HCT116 (cell line): ENCODE measurements around the gene GLTP. TPM values are rescaled to one million over a fixed set of nuclear protein-coding genes. Genes with fewer than 3 reads are reported as not detected.

Source experiments
- ATAC-seq: fragments of 200-7000 bp; cut with Tn5 transposase; 2 replicates; pipeline ENCODE4 v1.9.1; 2020; ENCODE audit warnings: mild to moderate bottlenecking, moderate library complexity
- Bru-seq: library from RNA; stranded (reverse); fragments of 400-500 nt; gene quantifications from one replicate; lab custom pipeline; 2021; lab: Mats Ljungman, UMichigan
- BruChase-seq, 2 experiments: library from RNA; stranded (reverse); fragments of 400-500 nt; gene quantifications; one replicate each; lab custom pipeline; 2021; lab: Mats Ljungman, UMichigan
- BruUV-seq: library from RNA; stranded (reverse); fragments of 400-500 nt; replicated peaks from 2 replicates; lab custom pipeline; 2021; lab: Mats Ljungman, UMichigan
- CTCF ChIA-PET: fragments of 300-600 bp; sonication (Branson Sonifier 250); formaldehyde crosslinking; loops from one replicate; lab custom pipeline; 2021; ENCODE audit warnings: antibody characterized with exemption; lab: Charles Lee
- POLR2A ChIA-PET: fragments of 300-600, 350-600 bp; sonication (Branson Sonifier 250); formaldehyde crosslinking; loops from one replicate; lab custom pipeline; 2021; ENCODE audit warnings: antibody characterized with exemption; lab: Charles Lee
- RAD21 ChIA-PET, 2 experiments: fragments of 300-600 bp; sonication (Branson Sonifier 250); formaldehyde crosslinking; loops; one replicate each; lab custom pipeline; 2023; ENCODE audit warnings: low total read pairs in 2 of 2; ENCODE audit not compliant: uncharacterized antibody in 2 of 2, unreplicated experiment in 2 of 2, low non-redundant PET in 1 of 2; lab: Charles Lee
- DNase-seq: peaks from one replicate; pipeline ENCODE4 v3.0.0-alpha.2; 2010; ENCODE audit warnings: low read depth, low spot score
- H2AFZ ChIP-seq: fragments of 200-600 bp; shearing (Covaris generic), sonication (generic); 2 replicates; pipeline ENCODE4 v1.6.1; 2017; ENCODE audit warnings: low read depth, mixed run types, mixed read lengths, antibody characterized with exemption, low read length; ENCODE audit not compliant: poor library complexity, severe bottlenecking
- H3K27ac ChIP-seq: 2 replicates; pipeline ENCODE4 v1.5.1; 2012; ENCODE audit warnings: low read depth, low read length
- H3K27me3 ChIP-seq: fragments of 200-600 bp; sonication (generic); 2 replicates; pipeline ENCODE4 v1.6.1; 2016; ENCODE audit warnings: mixed run types, low read length, mixed read lengths; ENCODE audit not compliant: insufficient read depth
- H3K36me3 ChIP-seq, 2 experiments: fragments of 200-500 bp in 1 of 2; fragments of 200-600 bp in 1 of 2; sonication (Bioruptor generic) in 1 of 2; sonication (generic) in 1 of 2; 2 replicates each; pipeline versions ENCODE4 v1.5.1 to v1.6.1; 2014 to 2016; ENCODE audit warnings: low read length in 2 of 2, inconsistent platforms in 1 of 2, mixed read lengths in 1 of 2, mixed run types in 1 of 2; ENCODE audit not compliant: insufficient read depth in 2 of 2, control insufficient read depth in 1 of 2
- H3K4me1 ChIP-seq, 2 experiments: fragments of 200-600 bp in 1 of 2; sonication (generic) in 1 of 2; 2 replicates each; pipeline versions ENCODE4 v1.5.1 to v1.6.1; 2012 to 2017; ENCODE audit warnings: low read length in 2 of 2, inconsistent platforms in 1 of 2, mild to moderate bottlenecking in 1 of 2, mixed read lengths in 1 of 2, mixed run types in 1 of 2, moderate library complexity in 1 of 2; ENCODE audit not compliant: insufficient read depth in 2 of 2, control insufficient read depth in 1 of 2
- H3K4me2 ChIP-seq: fragments of 200-600 bp; sonication (generic); 2 replicates; pipeline ENCODE4 v1.6.1; 2017; ENCODE audit warnings: mixed run types, low read length, mixed read lengths
- H3K4me3 ChIP-seq, 2 experiments: fragments of 200-600 bp in 1 of 2; sonication (generic) in 1 of 2; replicated peaks in 1 of 2; 2 replicates each; pipeline ENCODE4 v1.5.1; 2011 to 2016; ENCODE audit warnings: low read length in 2 of 2, control low read depth in 1 of 2, low read depth in 1 of 2, mild to moderate bottlenecking in 1 of 2, mixed read lengths in 1 of 2, mixed run types in 1 of 2
- H3K79me2 ChIP-seq: fragments of 200-600 bp; sonication (generic); 2 replicates; pipeline ENCODE4 v1.6.1; 2017; ENCODE audit warnings: mild to moderate bottlenecking, mixed run types, low read length, moderate library complexity, mixed read lengths; ENCODE audit not compliant: insufficient read depth
- H3K9ac ChIP-seq: fragments of 200-600 bp; sonication (generic); 2 replicates; pipeline ENCODE4 v1.6.1; 2016; ENCODE audit warnings: low read length, mixed read lengths
- H3K9me2 ChIP-seq: fragments of 200-600 bp; sonication (generic), shearing (Covaris generic); 2 replicates; pipeline ENCODE4 v1.6.1; 2017; ENCODE audit warnings: mixed run types, mild to moderate bottlenecking, moderate library complexity; ENCODE audit not compliant: insufficient read depth
- H3K9me3 ChIP-seq, 2 experiments: fragments of 200-500 bp in 1 of 2; fragments of 200-600 bp in 1 of 2; sonication (Bioruptor generic) in 1 of 2; sonication (generic) in 1 of 2; 2 replicates each; pipeline ENCODE4 v1.6.1; 2014 to 2017; ENCODE audit warnings: low read length in 2 of 2, mixed read lengths in 2 of 2, inconsistent platforms in 1 of 2, low read depth in 1 of 2, mild to moderate bottlenecking in 1 of 2, mixed run types in 1 of 2, moderate library complexity in 1 of 2; ENCODE audit not compliant: control insufficient read depth in 1 of 2, insufficient read depth in 1 of 2
- H4K20me1 ChIP-seq: fragments of 200-600 bp; sonication (generic), shearing (Covaris generic); 2 replicates; pipeline ENCODE4 v1.6.1; 2017; ENCODE audit warnings: mixed run types, mild to moderate bottlenecking, moderate library complexity; ENCODE audit not compliant: insufficient read depth
- CEBPB ChIP-seq: IDR thresholded peaks from 2 replicates; pipeline ENCODE4 v1.6.1; 2012; ENCODE audit warnings: low read depth
- EZH2 ChIP-seq: fragments of 200-600 bp; sonication (generic); IDR thresholded peaks from 2 replicates; pipeline ENCODE4 v1.6.1; 2017; ENCODE audit warnings: antibody characterized with exemption, mixed run types
- JUND ChIP-seq: IDR thresholded peaks from 2 replicates; pipeline ENCODE4 v1.6.1; 2012
- POLR2AphosphoS5 ChIP-seq: IDR thresholded peaks from 2 replicates; pipeline ENCODE4 v1.6.1; 2011; ENCODE audit warnings: mild to moderate bottlenecking, low read depth, low read length, moderate library complexity
- TCF7L2 ChIP-seq: IDR thresholded peaks from 2 replicates; pipeline ENCODE4 v1.7.0; 2011; ENCODE audit warnings: borderline replicate concordance, inconsistent platforms; ENCODE audit not compliant: insufficient read depth, insufficient read length; ENCODE audit errors: extremely low read depth
- YY1 ChIP-seq: IDR thresholded peaks from 2 replicates; pipeline ENCODE4 v1.6.1; 2011; ENCODE audit warnings: low read length, low read depth, moderate library complexity, mild to moderate bottlenecking; ENCODE audit not compliant: insufficient replicate concordance; ENCODE audit errors: extremely low read depth
- ZFX ChIP-seq: fragments of 450-650 bp; IDR thresholded peaks from 2 replicates; pipeline ENCODE4 v1.6.1; 2017
- ZNF274 ChIP-seq: fragments of 200-500 bp; sonication (Bioruptor generic); IDR thresholded peaks from 2 replicates; pipeline ENCODE4 v1.6.1; 2014; ENCODE audit warnings: mild to moderate bottlenecking, low read depth, low read length, inconsistent platforms
- intact Hi-C: fragments of 100-400 bp; cut with micrococcal nuclease; formaldehyde crosslinking; loops from 2 replicates; pipeline ENCODE4 v1.10.0; 2022
- long read RNA-seq: library from polyadenylated mRNA; unstranded; transcript quantifications from one replicate; pipeline ENCODE4 v2.0.0, GENCODE V29; 2021; ENCODE audit not compliant: unreplicated experiment
- polyA plus RNA-seq: library from polyadenylated mRNA; unstranded; fragments of >200 nt; gene quantifications from 2 replicates; pipeline ENCODE4 v1.2.1, GENCODE V29; 2012; ENCODE audit warnings: missing spikeins
- total RNA-seq: library from RNA; stranded (reverse); gene quantifications from one replicate; pipeline ENCODE4 v1.2.1, GENCODE V29; 2021; ENCODE audit not compliant: unreplicated experiment
- TF ChIP-seq, protein P1 (sequence below): IDR thresholded peaks from 2 replicates; pipeline ENCODE4 v1.6.1; 2011; ENCODE audit warnings: mild to moderate bottlenecking, low read length, moderate library complexity; ENCODE audit not compliant: insufficient replicate concordance; ENCODE audit errors: extremely low read depth
- TF ChIP-seq, protein P2 (sequence below): IDR thresholded peaks from 2 replicates; pipeline ENCODE4 v1.6.1; 2012; ENCODE audit warnings: low read depth
- TF ChIP-seq, protein P3 (sequence below), 3 experiments: fragments of 200-600 bp in 1 of 3; sonication (generic) in 1 of 3; IDR thresholded peaks in 2 of 3; conservative IDR thresholded peaks in 1 of 3; 2 replicates each; pipeline ENCODE4 v1.5.1; 2012 to 2017; ENCODE audit warnings: low read depth in 2 of 3, low read length in 2 of 3, antibody characterized with exemption in 1 of 3, borderline replicate concordance in 1 of 3, control low read depth in 1 of 3, mild to moderate bottlenecking in 1 of 3, mixed read lengths in 1 of 3, mixed run types in 1 of 3, moderate library complexity in 1 of 3; ENCODE audit not compliant: insufficient read depth in 1 of 3
- TF ChIP-seq, protein P4 (sequence below): IDR thresholded peaks from 2 replicates; pipeline ENCODE4 v1.6.1; 2012
- TF ChIP-seq, protein P5 (sequence below): IDR thresholded peaks from 2 replicates; pipeline ENCODE4 v1.6.1; 2012

The GLTP gene, protein sequence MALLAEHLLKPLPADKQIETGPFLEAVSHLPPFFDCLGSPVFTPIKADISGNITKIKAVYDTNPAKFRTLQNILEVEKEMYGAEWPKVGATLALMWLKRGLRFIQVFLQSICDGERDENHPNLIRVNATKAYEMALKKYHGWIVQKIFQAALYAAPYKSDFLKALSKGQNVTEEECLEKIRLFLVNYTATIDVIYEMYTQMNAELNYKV
- total RNA-seq (26.6 TPM), Bru-seq, nascent RNA (percentile 62 among the genes with signal in this experiment), BruChase-seq, experiment 1, labeled RNA remaining after a 6-hour chase (percentile 84 among the genes with signal in this experiment), BruChase-seq, experiment 2, labeled RNA remaining after a 2-hour chase (percentile 67 among the genes with signal in this experiment)
- 32.5 and 54.4 TPM in 2 replicates for polyA plus RNA-seq
- long read RNA-seq, transcript GLTP-201 (5 exons, 2,356 nt) = major isoform, 72 of 90 reads
- long read RNA-seq, partial matches to known transcripts = 2 of 90 reads
- long read RNA-seq, other reads (novel, unspliced or antisense) = 16 of 90 reads

DNA sequence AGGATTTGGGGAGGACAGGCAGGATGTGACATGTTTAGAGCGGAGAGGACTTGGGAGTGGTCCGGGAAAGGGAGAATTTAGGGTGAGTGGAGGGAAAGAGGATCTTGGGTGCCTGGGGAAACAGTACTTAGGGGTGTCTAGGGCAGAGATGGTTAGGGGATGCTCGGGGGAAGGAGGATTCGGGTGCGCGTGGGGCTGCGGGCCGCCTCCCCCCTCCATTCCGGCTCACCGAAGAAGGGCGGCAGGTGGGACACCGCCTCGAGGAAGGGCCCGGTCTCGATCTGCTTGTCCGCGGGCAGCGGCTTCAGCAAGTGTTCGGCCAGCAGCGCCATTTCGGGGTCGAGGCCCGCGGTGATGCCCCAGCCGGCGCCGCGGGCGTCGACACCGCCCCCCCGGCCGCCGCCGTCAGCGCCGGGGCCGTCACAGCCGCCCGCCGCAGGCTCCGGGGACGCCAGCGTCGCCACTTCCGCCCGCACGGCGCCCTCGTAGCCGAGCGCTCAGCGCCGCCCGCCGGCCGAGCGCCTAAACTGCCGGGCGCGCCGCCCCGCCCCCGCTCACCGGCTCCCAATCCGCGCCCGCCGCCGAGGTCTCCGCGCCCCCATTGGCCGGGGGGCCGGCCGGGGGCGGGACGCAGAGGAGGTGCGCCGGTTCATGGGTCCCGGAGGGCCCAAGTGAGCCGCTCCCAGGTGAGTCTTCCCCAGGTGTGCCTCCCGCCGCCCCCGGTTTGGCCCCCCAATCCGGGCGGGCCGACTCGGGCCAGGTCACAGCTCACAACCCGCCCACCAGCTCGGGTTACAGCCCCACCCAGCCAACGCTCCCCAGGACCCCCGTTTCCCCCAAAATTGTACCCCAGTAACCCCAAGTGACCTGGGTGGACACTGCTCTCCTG lies at the start of gene GLTP:
GLTP (minus strand) TSS at position 499 of the 889 bp plus-strand sequence; CDS start at position 332, 167 bp downstream.
- Histone ChIP-seq H3K4me3 (peak within 1 kb of the TSS; percentile 79 to 94), H3K27ac (peak within 1 kb of the TSS; percentile 35; the same call in 1 of the 2 replicates), H3K9me3 (no peaks in the 10 kb centered on the region), H3K9me2 (no peaks in the 10 kb centered on the region), H3K27me3 (no peaks in the 10 kb centered on the region), H3K36me3 (no peaks in the 10 kb centered on the region), H3K9ac (peak within 1 kb of the TSS; percentile 75), H4K20me1 (no peaks in the 10 kb centered on the region), H3K79me2 (peaks cover 30% of the 10 kb centered on the region), H2AFZ (peak within 1 kb of the TSS; percentile 82), H3K4me1 (peaks cover 17 to 34% of the 10 kb centered on the region in 2 experiments), H3K4me2 (peak within 1 kb of the TSS; percentile 96)
- BruUV-seq = no TSS peak
- RAD21 ChIA-PET = no interaction called here
- DNase-seq = peak; percentile 45
- peak; percentile 95 for ATAC-seq
- intact Hi-C loops = loop anchor here (2.0 kb wide), 1 partner anchor 75 kb away; no protein-coding TSS in a partner anchor
- POLR2A ChIA-PET = no interaction called here
- CTCF ChIA-PET = no interaction called here
- TF ChIP-seq, protein P1, sequence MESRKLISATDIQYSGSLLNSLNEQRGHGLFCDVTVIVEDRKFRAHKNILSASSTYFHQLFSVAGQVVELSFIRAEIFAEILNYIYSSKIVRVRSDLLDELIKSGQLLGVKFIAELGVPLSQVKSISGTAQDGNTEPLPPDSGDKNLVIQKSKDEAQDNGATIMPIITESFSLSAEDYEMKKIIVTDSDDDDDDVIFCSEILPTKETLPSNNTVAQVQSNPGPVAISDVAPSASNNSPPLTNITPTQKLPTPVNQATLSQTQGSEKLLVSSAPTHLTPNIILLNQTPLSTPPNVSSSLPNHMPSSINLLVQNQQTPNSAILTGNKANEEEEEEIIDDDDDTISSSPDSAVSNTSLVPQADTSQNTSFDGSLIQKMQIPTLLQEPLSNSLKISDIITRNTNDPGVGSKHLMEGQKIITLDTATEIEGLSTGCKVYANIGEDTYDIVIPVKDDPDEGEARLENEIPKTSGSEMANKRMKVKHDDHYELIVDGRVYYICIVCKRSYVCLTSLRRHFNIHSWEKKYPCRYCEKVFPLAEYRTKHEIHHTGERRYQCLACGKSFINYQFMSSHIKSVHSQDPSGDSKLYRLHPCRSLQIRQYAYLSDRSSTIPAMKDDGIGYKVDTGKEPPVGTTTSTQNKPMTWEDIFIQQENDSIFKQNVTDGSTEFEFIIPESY = peak; percentile 11
- TF ChIP-seq ZNF274 (no peak), CEBPB (no peak), POLR2AphosphoS5 (peak; percentile 79), YY1 (no peak), ZFX (peak; percentile 35; the same call in 1 of the 2 replicates), JUND (no peak), EZH2 (no peak), TCF7L2 (no peak)
- TF ChIP-seq, protein P2, sequence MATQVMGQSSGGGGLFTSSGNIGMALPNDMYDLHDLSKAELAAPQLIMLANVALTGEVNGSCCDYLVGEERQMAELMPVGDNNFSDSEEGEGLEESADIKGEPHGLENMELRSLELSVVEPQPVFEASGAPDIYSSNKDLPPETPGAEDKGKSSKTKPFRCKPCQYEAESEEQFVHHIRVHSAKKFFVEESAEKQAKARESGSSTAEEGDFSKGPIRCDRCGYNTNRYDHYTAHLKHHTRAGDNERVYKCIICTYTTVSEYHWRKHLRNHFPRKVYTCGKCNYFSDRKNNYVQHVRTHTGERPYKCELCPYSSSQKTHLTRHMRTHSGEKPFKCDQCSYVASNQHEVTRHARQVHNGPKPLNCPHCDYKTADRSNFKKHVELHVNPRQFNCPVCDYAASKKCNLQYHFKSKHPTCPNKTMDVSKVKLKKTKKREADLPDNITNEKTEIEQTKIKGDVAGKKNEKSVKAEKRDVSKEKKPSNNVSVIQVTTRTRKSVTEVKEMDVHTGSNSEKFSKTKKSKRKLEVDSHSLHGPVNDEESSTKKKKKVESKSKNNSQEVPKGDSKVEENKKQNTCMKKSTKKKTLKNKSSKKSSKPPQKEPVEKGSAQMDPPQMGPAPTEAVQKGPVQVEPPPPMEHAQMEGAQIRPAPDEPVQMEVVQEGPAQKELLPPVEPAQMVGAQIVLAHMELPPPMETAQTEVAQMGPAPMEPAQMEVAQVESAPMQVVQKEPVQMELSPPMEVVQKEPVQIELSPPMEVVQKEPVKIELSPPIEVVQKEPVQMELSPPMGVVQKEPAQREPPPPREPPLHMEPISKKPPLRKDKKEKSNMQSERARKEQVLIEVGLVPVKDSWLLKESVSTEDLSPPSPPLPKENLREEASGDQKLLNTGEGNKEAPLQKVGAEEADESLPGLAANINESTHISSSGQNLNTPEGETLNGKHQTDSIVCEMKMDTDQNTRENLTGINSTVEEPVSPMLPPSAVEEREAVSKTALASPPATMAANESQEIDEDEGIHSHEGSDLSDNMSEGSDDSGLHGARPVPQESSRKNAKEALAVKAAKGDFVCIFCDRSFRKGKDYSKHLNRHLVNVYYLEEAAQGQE = no peak
- TF ChIP-seq, protein P3, sequence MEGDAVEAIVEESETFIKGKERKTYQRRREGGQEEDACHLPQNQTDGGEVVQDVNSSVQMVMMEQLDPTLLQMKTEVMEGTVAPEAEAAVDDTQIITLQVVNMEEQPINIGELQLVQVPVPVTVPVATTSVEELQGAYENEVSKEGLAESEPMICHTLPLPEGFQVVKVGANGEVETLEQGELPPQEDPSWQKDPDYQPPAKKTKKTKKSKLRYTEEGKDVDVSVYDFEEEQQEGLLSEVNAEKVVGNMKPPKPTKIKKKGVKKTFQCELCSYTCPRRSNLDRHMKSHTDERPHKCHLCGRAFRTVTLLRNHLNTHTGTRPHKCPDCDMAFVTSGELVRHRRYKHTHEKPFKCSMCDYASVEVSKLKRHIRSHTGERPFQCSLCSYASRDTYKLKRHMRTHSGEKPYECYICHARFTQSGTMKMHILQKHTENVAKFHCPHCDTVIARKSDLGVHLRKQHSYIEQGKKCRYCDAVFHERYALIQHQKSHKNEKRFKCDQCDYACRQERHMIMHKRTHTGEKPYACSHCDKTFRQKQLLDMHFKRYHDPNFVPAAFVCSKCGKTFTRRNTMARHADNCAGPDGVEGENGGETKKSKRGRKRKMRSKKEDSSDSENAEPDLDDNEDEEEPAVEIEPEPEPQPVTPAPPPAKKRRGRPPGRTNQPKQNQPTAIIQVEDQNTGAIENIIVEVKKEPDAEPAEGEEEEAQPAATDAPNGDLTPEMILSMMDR (IDR thresholded peaks at IDR 0.05 in 2 of 3, conservative IDR thresholded peaks at IDR 0.05 in 1 of 3; ENCODE audit: borderline replicate concordance in 1 of 3, insufficient read depth in 1 of 3, low read depth in 2 of 3, low read length in 2 of 3) = peak; percentile 12 to 27 (median 24); a peak in 3 of 6 replicates
- TF ChIP-seq, protein P4, sequence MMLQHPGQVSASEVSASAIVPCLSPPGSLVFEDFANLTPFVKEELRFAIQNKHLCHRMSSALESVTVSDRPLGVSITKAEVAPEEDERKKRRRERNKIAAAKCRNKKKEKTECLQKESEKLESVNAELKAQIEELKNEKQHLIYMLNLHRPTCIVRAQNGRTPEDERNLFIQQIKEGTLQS = no peak
- TF ChIP-seq, protein P5, sequence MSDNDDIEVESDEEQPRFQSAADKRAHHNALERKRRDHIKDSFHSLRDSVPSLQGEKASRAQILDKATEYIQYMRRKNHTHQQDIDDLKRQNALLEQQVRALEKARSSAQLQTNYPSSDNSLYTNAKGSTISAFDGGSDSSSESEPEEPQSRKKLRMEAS = no peak
